OCI-LY3 (cell line): ENCODE data around the gene ABCC9.

Experiments used
- EZH2phosphoT487 ChIP-seq: fragments of 200-600 bp; shearing (Covaris generic); IDR thresholded peaks from 2 replicates; pipeline ENCODE4 v1.6.1; 2018; ENCODE audit warnings: antibody characterized with exemption, mixed run types, low read depth
- TF ChIP-seq, protein P1 (sequence below): fragments of 200-600, 300-600 bp; sonication (generic); IDR thresholded peaks from 2 replicates; pipeline ENCODE4 v1.5.1; 2014; ENCODE audit warnings: antibody characterized with exemption, low read length, low read depth

DNA sequence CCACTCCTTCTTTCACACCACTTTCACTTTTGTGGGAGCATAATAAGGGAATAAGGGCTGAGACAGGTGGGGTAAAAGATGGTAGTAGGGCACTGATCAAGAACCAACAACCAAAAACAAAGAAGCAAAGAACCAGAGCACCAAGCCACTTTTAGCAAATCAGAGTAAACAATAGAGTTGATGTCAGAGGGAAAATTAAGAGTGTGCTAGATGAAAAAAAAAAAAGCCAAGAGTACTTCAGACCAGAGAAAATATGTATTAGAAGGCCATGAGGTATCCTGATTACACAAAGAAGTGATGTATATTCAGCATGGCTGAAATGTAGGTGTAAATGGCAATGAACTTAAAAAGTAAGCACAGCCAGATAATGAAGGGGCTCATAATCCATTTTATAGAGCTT lies 75.4 kb downstream of the ABCC9 start:
- TF ChIP-seq, protein P1, sequence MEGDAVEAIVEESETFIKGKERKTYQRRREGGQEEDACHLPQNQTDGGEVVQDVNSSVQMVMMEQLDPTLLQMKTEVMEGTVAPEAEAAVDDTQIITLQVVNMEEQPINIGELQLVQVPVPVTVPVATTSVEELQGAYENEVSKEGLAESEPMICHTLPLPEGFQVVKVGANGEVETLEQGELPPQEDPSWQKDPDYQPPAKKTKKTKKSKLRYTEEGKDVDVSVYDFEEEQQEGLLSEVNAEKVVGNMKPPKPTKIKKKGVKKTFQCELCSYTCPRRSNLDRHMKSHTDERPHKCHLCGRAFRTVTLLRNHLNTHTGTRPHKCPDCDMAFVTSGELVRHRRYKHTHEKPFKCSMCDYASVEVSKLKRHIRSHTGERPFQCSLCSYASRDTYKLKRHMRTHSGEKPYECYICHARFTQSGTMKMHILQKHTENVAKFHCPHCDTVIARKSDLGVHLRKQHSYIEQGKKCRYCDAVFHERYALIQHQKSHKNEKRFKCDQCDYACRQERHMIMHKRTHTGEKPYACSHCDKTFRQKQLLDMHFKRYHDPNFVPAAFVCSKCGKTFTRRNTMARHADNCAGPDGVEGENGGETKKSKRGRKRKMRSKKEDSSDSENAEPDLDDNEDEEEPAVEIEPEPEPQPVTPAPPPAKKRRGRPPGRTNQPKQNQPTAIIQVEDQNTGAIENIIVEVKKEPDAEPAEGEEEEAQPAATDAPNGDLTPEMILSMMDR: no peak
- no peak for TF ChIP-seq EZH2phosphoT487
